ENCODE data around the gene SART3. TPM values are rescaled to one million over a fixed set of nuclear protein-coding genes. Genes with fewer than 3 reads are reported as not detected.

Gene SART3
- total and polyA plus RNA-seq, 11 donors: 13.3 to 33.2 (median 24.0) TPM

DNA sequence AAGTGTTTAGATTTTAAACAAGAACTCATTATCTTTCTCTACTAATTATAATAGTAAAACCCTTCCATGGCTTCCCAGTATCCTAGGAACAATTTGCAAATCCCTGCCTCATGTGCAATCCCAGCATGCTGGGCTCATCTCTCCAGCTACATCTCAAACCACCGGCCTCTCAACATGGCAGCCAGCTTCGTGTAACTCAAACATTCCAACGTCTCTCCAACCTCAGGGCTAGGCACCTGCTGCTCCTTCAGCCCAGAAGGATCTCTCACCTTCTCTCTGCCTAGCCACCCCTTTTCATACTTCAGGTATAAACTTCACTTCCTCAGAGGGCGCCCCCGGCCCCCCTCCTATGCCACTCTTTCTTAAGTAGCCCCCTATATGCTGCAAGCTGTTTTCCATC is 7.2 kb downstream of the SART3 start:
- no peak overlapping the region for H3K27ac ChIP-seq
- no peak overlapping the region for H3K4me3 ChIP-seq
- H3K4me1 ChIP-seq: peaks cover 0 to 86% (median 35%) of the 10 kb centered on the region in 12 donors
- H3K9me3 ChIP-seq: no peaks in the 10 kb centered on the region
- H3K27me3 ChIP-seq: no peaks in the 10 kb centered on the region
- DNase-seq (no peak), ATAC-seq (no peak)
- WGBS, 4 donors: 84 to 92% (median 89%) methylated on average over 5 of the region's 5 CpGs
- peaks cover 0 to 31% (median 8%) of the 10 kb centered on the region in 9 donors for H3K36me3 ChIP-seq
- intact Hi-C loops (cut with DNase I): no loop called here
- TF ChIP-seq, protein P1, sequence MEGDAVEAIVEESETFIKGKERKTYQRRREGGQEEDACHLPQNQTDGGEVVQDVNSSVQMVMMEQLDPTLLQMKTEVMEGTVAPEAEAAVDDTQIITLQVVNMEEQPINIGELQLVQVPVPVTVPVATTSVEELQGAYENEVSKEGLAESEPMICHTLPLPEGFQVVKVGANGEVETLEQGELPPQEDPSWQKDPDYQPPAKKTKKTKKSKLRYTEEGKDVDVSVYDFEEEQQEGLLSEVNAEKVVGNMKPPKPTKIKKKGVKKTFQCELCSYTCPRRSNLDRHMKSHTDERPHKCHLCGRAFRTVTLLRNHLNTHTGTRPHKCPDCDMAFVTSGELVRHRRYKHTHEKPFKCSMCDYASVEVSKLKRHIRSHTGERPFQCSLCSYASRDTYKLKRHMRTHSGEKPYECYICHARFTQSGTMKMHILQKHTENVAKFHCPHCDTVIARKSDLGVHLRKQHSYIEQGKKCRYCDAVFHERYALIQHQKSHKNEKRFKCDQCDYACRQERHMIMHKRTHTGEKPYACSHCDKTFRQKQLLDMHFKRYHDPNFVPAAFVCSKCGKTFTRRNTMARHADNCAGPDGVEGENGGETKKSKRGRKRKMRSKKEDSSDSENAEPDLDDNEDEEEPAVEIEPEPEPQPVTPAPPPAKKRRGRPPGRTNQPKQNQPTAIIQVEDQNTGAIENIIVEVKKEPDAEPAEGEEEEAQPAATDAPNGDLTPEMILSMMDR (IDR thresholded peaks at IDR 0.05): no peak
- no peak for TF ChIP-seq POLR2A (IDR thresholded peaks at IDR 0.05)

DNA sequence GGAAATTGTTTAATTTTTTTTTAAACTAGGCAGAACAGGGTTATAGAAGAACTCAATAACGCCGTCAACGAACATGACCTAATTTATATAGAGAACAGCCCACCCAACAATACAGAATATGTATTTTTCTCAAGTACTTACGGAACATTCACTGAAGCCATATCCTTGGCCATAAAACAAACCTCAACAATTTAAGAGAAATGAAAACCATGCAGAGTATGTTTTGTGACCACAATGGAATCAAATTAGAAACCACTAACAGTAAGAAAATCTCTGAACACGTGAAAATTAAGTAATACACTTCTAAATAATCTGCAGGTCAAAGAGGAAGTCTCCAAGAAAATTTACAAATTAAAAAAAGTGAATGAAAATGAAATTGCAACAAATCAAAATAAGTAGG is 9.4 kb downstream of the SART3 start:
- DNase-seq (no peak), ATAC-seq (no peak)
- Histone ChIP-seq H3K27ac (no peak overlapping the region), H3K36me3 (peaks cover 0 to 35% (median 26%) of the 10 kb centered on the region in 9 donors), H3K4me3 (no peak overlapping the region), H3K4me1 (peaks cover 0 to 83% (median 36%) of the 10 kb centered on the region in 12 donors), H3K9me3 (no peaks in the 10 kb centered on the region), H3K27me3 (no peaks in the 10 kb centered on the region)
- TF ChIP-seq, protein P1 (IDR thresholded peaks at IDR 0.05): no peak
- TF ChIP-seq POLR2A (IDR thresholded peaks at IDR 0.05): no peak
- 84 to 89% (median 84%) methylated on average over 5 of the region's 5 CpGs for WGBS, 4 donors
- intact Hi-C loops (cut with DNase I): no loop called here

DNA sequence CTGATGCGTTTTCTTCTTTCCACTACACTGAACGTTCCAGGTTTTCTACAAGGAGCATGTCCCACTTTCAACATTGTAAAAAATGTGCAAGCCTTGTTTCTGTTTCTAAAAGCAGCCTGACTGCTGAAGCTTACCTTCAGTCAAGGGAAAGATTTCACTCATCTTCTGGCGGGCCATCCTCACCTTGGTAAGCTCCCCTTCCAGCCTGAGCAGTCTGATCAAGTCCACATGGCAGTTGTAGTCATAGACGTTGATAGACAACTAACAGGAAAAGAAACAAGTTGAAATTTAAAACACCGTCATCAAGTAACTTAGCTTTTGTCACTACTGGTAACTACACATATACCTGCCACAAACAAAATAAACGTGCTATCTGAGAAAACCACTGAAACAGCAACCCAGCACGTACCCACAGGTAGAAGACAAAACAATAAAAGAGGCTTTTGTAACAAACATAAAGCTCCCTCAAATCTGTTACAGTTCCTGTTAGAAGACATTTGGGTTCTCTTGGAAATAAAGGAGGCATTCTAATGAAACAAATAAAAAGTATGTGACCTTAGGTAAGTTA is 11.9 kb downstream of the SART3 start:
- 63 to 74% (median 68%) methylated on average over 7 of the region's 7 CpGs for WGBS, 4 donors
- intact Hi-C loops (cut with DNase I): no loop called here
- no peak for DNase-seq
- no peaks in the 10 kb centered on the region for H3K27me3 ChIP-seq
- H3K9me3 ChIP-seq: no peaks in the 10 kb centered on the region
- no peak overlapping the region for H3K4me3 ChIP-seq
- peaks cover 0 to 51% (median 46%) of the 10 kb centered on the region in 9 donors for H3K36me3 ChIP-seq
- TF ChIP-seq, protein P1 (IDR thresholded peaks at IDR 0.05): no peak
- TF ChIP-seq POLR2A (IDR thresholded peaks at IDR 0.05): no peak
- ATAC-seq: no peak
- no peak overlapping the region for H3K27ac ChIP-seq
- H3K4me1 ChIP-seq: peaks cover 0 to 62% (median 25%) of the 10 kb centered on the region in 12 donors

DNA sequence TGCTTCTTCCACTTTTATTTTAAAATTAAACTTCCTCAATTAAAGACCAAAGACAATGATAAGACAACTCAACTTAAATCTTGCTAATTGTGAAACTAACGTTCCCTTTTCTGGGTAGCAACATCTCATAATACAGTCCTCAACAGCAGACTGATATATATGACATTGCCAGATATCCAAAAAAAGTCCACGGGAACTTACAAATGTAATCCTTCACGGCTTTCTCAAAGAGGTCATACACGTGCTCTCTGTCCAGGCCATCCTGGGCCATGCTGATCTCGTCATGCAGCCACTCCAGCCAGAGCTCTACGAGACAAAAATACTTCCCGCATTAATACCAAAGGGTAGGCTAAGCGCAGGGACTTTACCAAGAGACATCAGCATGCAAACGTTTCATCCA is 13.3 kb downstream of the SART3 start:
- Histone ChIP-seq H3K4me1 (peaks cover 0 to 58% (median 24%) of the 10 kb centered on the region in 12 donors), H3K27ac (peak overlapping the region in 7 of 12 donors; percentile 15 to 64 (median 22)), H3K36me3 (peaks cover 0 to 65% (median 59%) of the 10 kb centered on the region in 9 donors), H3K9me3 (no peaks in the 10 kb centered on the region), H3K27me3 (no peaks in the 10 kb centered on the region), H3K4me3 (no peak overlapping the region)
- intact Hi-C loops (cut with DNase I): no loop called here
- TF ChIP-seq, protein P1 (IDR thresholded peaks at IDR 0.05): no peak
- TF ChIP-seq POLR2A (IDR thresholded peaks at IDR 0.05): no peak
- 47 to 54% (median 49%) methylated on average over 9 of the region's 9 CpGs for WGBS, 4 donors
- peak; percentile 79 to 90 (median 84) for ATAC-seq
- DNase-seq: no peak

All from heart left ventricle (tissue), 16 donors.